HepG2 (cell line): ENCODE results near the gene L1CAM. TPM values are rescaled to one million over a fixed set of nuclear protein-coding genes. Genes with fewer than 3 reads are reported as not detected.

ENCODE experiments used
- ATAC-seq: fragments of 200-7000 bp; cut with Tn5 transposase; 3 replicates; pipeline ENCODE4 v1.9.1; 2020; ENCODE audit warnings: mild to moderate bottlenecking, moderate library complexity
- BruUV-seq: library from RNA; stranded (reverse); fragments of 400-500 nt; replicated peaks from 2 replicates; lab custom pipeline; 2021; lab: Mats Ljungman, UMichigan
- CTCF ChIA-PET: fragments of 300-600 bp; formaldehyde crosslinking; extraction: SDS; loops from one replicate; lab custom pipeline; 2021; ENCODE audit warnings: low total read pairs, inconsistent platforms, low intra/inter-chr PET ratio; lab: Yijun Ruan, JAX
- POLR2A ChIA-PET: fragments of 350-600 bp; sonication (Branson Sonifier 250); formaldehyde crosslinking; loops from one replicate; lab custom pipeline; 2020; ENCODE audit warnings: antibody characterized with exemption, inconsistent platforms; lab: Yijun Ruan, JAX
- DNase-seq: peaks from one replicate; pipeline ENCODE4 v3.0.0-alpha.2; 2015; ENCODE audit warnings: low spot score
- FAIRE-seq: peaks from 3 replicates; lab custom pipeline; 2011; peaks lifted over from hg19 to GRCh38; lab: Jason Lieb, UNC
- H2AFZ ChIP-seq: one replicate; pipeline ENCODE4 v1.6.1; 2011; ENCODE audit warnings: low read length, inconsistent platforms
- H3K27ac ChIP-seq: fragments of 300-600 bp; 3 replicates; pipeline ENCODE4 v1.8.0; 2011; ENCODE audit warnings: mixed run types, mild to moderate bottlenecking, mixed read lengths, low read length, inconsistent platforms; ENCODE audit not compliant: insufficient read depth; ENCODE audit errors: extremely low read length
- H3K27me3 ChIP-seq, 2 experiments: fragments of 200-600 bp in 1 of 2; 2 replicates in 1 of 2; 3 replicates in 1 of 2; pipeline versions ENCODE4 v1.6.0 to v1.8.0; 2011; ENCODE audit warnings: low read length in 2 of 2, mild to moderate bottlenecking in 2 of 2, moderate library complexity in 2 of 2, inconsistent platforms in 1 of 2; ENCODE audit not compliant: insufficient read depth in 2 of 2, control insufficient read depth in 1 of 2
- H3K36me3 ChIP-seq, 2 experiments: fragments of 200-600 bp in 1 of 2; replicated peaks in 1 of 2; 2 replicates in 1 of 2; 3 replicates in 1 of 2; pipeline versions ENCODE4 v1.5.1 to v1.8.0; 2011; ENCODE audit warnings: low read length in 2 of 2, inconsistent platforms in 1 of 2; ENCODE audit not compliant: insufficient read depth in 2 of 2, control insufficient read depth in 1 of 2
- H3K4me1 ChIP-seq: 2 replicates; pipeline ENCODE4 v1.5.1; 2012; ENCODE audit warnings: low read length, inconsistent platforms; ENCODE audit not compliant: insufficient read depth
- H3K4me2 ChIP-seq: 2 replicates; pipeline ENCODE4 v1.6.0; 2011; ENCODE audit warnings: low read depth, low read length, inconsistent platforms
- H3K4me3 ChIP-seq, 3 experiments: fragments of 200-600 bp in 1 of 3; sonication (generic), shearing (Covaris generic) in 1 of 3; replicated peaks in 1 of 3; 2 replicates each; pipeline ENCODE4 v1.5.1; 2011 to 2016; ENCODE audit warnings: low read length in 3 of 3, inconsistent platforms in 2 of 3, low read depth in 2 of 3, mild to moderate bottlenecking in 2 of 3, control low read depth in 1 of 3, mixed read lengths in 1 of 3; ENCODE audit not compliant: insufficient read depth in 1 of 3
- H3K79me2 ChIP-seq: one replicate; pipeline ENCODE4 v1.6.1; 2011; ENCODE audit warnings: low read length, inconsistent platforms; ENCODE audit not compliant: insufficient read depth
- H3K9ac ChIP-seq: 2 replicates; pipeline ENCODE4 v1.6.0; 2011; ENCODE audit warnings: mild to moderate bottlenecking, low read depth, low read length, inconsistent platforms; ENCODE audit not compliant: insufficient read depth
- H3K9me3 ChIP-seq: 2 replicates; pipeline ENCODE4 v1.5.1; 2012; ENCODE audit warnings: mild to moderate bottlenecking, low read length
- H4K20me1 ChIP-seq: 2 replicates; pipeline ENCODE4 v1.6.0; 2011; ENCODE audit warnings: inconsistent platforms, mild to moderate bottlenecking, low read length, moderate library complexity; ENCODE audit not compliant: insufficient read depth
- FUBP1 ChIP-seq: sonication (generic); formaldehyde crosslinking; IDR thresholded peaks from 2 replicates; pipeline ENCODE4 v1.5.1; 2020; ENCODE audit warnings: missing genetic modification reagents, mild to moderate bottlenecking, borderline replicate concordance
- ZBTB3 ChIP-seq: sonication (generic); formaldehyde crosslinking; IDR thresholded peaks from 2 replicates; pipeline ENCODE4 v1.4.0; 2020; ENCODE audit warnings: low read depth, mild to moderate bottlenecking, moderate library complexity, missing genetic modification reagents, borderline replicate concordance
- ZNF720 ChIP-seq: sonication (generic); formaldehyde crosslinking; IDR thresholded peaks from 2 replicates; pipeline ENCODE4 v1.4.0; 2020; ENCODE audit warnings: missing genetic modification reagents
- WGBS: methylation state at CpG from one replicate; pipeline ENCODE4 v1.1.6; 2017; ENCODE audit warnings: low lambda C conversion rate; 5-methylcytosine and 5-hydroxymethylcytosine counted together
- in situ Hi-C: cut with HindIII; loops from 2 replicates; pipeline ENCODE4 v1.10.0; 2017; ENCODE audit warnings: low pct_unique_long_range_greater_than_20kb; ENCODE audit not compliant: extremely low pct_ligation_motif_present
- intact Hi-C: fragments of 100-400 bp; cut with micrococcal nuclease; formaldehyde crosslinking; loops from one replicate; pipeline ENCODE4 v1.10.0; 2022; ENCODE audit not compliant: unreplicated experiment
- polyA plus RNA-seq, 8 experiments: library from polyadenylated mRNA; depleted of rRNA in 3 of 8; stranded (reverse) in 7 of 8; unstranded in 1 of 8; fragments of >200 nt; fragmentation: Illumina TruSeq in 4 of 8; extraction: Trizol in 4 of 8; gene quantifications; 2 replicates each; pipeline versions ENCODE4 v1.2.1 to v1.2.3, GENCODE V29; 2011 to 2016; ENCODE audit warnings: low read depth in 4 of 8, missing spikeins in 1 of 8, mixed read lengths in 1 of 8; ENCODE audit not compliant: insufficient read depth in 1 of 8
- total RNA-seq, 5 experiments: library from RNA; depleted of rRNA; stranded (reverse); fragments of >200 nt; fragmentation: Illumina TruSeq; extraction: Trizol; gene quantifications; 2 replicates each; pipeline ENCODE4 v1.2.3, GENCODE V29; 2016; ENCODE audit warnings: low read depth in 1 of 5

The L1CAM gene
- total and polyA plus RNA-seq, 2 of the 13 experiments (the other 11 are each of a cell fraction or from before 2014, with no cell fraction given) = 1.4 to 2.0 TPM

GRCh38 chrX:153816831-153817690, 68.9 kb downstream of the L1CAM start:
- ChIA-PET POLR2A (interaction anchor here (0.7 kb wide), 1 partner anchor 13 kb away, joined by 3 read pairs; no protein-coding TSS in a partner anchor), CTCF (no interaction called here)
- WGBS = 55% methylated on average over 17 of the region's 25 CpGs
- Histone ChIP-seq H3K27ac (no peak overlapping the region), H3K79me2 (no peaks in the 10 kb centered on the region), H2AFZ (no peak overlapping the region), H3K9me3 (no peaks in the 10 kb centered on the region), H3K4me1 (0 out of 2 replicates have a peak, but pooled peaks cover 6% of the 10 kb centered on the region), H3K36me3 (no peaks in the 10 kb centered on the region), H3K4me3 (no peak overlapping the region), H3K27me3 (peaks cover 3 to 27% of the 10 kb centered on the region in 2 experiments; a peak in 4 of 5 replicates), H3K4me2 (no peak overlapping the region), H3K9ac (no peak overlapping the region), H4K20me1 (no peaks in the 10 kb centered on the region)
- intact Hi-C loops = no loop called here
- FAIRE-seq = no peak
- no peak for DNase-seq
- peak; percentile 46; the same call in 2 of the 3 replicates for ATAC-seq
- in situ Hi-C loops = no loop called here
- TF ChIP-seq ZNF720 = no peak
- no peak for TF ChIP-seq FUBP1 (CRISPR knock-in tag)
- TF ChIP-seq ZBTB3 = no peak
- no TSS peak for BruUV-seq
